SK-N-SH (cell line): ENCODE data around the gene SLC32A1. TPM values are rescaled to one million over a fixed set of nuclear protein-coding genes. Genes with fewer than 3 reads are reported as not detected.
A peak's percentile ranks its signal among the peaks of the same experiment; 100 is the strongest.

Experiments used
- CTCF ChIA-PET: fragments of 300-600, 350-600 bp; formaldehyde crosslinking; extraction: SDS; loops from one replicate; lab custom pipeline; 2021; lab: Yijun Ruan, JAX
- POLR2A ChIA-PET: fragments of 350-600 bp; sonication (Branson Sonifier 250); formaldehyde crosslinking; extraction: SDS; loops from one replicate; lab custom pipeline; 2020; ENCODE audit warnings: antibody characterized with exemption, inconsistent platforms; lab: Yijun Ruan, JAX
- DNase-seq: peaks from one replicate; pipeline ENCODE4 v3.0.0; 2012
- H2AFZ ChIP-seq: fragments of 200-600 bp; sonication (generic); 2 replicates; pipeline ENCODE4 v1.8.1; 2016; ENCODE audit warnings: antibody characterized with exemption, mild to moderate bottlenecking, low read depth
- H3F3A ChIP-seq: fragments of 200-600 bp; sonication (generic); replicated peaks from 2 replicates; pipeline ENCODE3; 2016; ENCODE audit warnings: antibody characterized with exemption, mild to moderate bottlenecking; ENCODE audit not compliant: insufficient read depth
- H3K27ac ChIP-seq, 2 experiments: fragments of 200-500 bp in 1 of 2; fragments of 200-600 bp in 1 of 2; sonication (Bioruptor generic) in 1 of 2; sonication (generic), shearing (Covaris generic) in 1 of 2; 2 replicates each; pipeline versions ENCODE4 v1.5.1 to v1.6.1; 2014 to 2016; ENCODE audit warnings: low read depth in 2 of 2, inconsistent platforms in 1 of 2, low read length in 1 of 2, mild to moderate bottlenecking in 1 of 2, mixed read lengths in 1 of 2
- H3K27me3 ChIP-seq: fragments of 200-600 bp; sonication (generic), shearing (Covaris generic); 2 replicates; pipeline ENCODE4 v1.6.1; 2016; ENCODE audit warnings: mixed run types; ENCODE audit not compliant: insufficient read depth
- H3K36me3 ChIP-seq, 2 experiments: fragments of 200-500 bp in 1 of 2; fragments of 200-600 bp in 1 of 2; sonication (Bioruptor generic) in 1 of 2; sonication (generic) in 1 of 2; replicated peaks in 1 of 2; 2 replicates each; pipeline versions ENCODE3 to v1.5.1; 2014 to 2016; ENCODE audit warnings: low read length in 1 of 2, mild to moderate bottlenecking in 1 of 2; ENCODE audit not compliant: insufficient read depth in 2 of 2, control insufficient read depth in 1 of 2
- H3K4me1 ChIP-seq, 2 experiments: fragments of 200-500 bp in 1 of 2; fragments of 200-600 bp in 1 of 2; sonication (Bioruptor generic) in 1 of 2; sonication (generic), shearing (Covaris generic) in 1 of 2; 2 replicates each; pipeline versions ENCODE4 v1.5.1 to v1.6.1; 2014 to 2016; ENCODE audit warnings: low read depth in 1 of 2, low read length in 1 of 2, mixed run types in 1 of 2; ENCODE audit not compliant: insufficient read depth in 2 of 2, control insufficient read depth in 1 of 2
- H3K4me2 ChIP-seq: fragments of 200-600 bp; sonication (generic), shearing (Covaris generic); 2 replicates; pipeline ENCODE4 v1.6.1; 2017; ENCODE audit warnings: mixed run types
- H3K4me3 ChIP-seq, 2 experiments: fragments of 200-500 bp in 1 of 2; fragments of 200-600 bp in 1 of 2; sonication (Bioruptor generic) in 1 of 2; sonication (generic), shearing (Covaris generic) in 1 of 2; 2 replicates each; pipeline versions ENCODE4 v1.5.1 to v1.8.1; 2014 to 2016; ENCODE audit warnings: low read depth in 2 of 2, inconsistent platforms in 1 of 2, low read length in 1 of 2, mild to moderate bottlenecking in 1 of 2, mixed read lengths in 1 of 2, moderate library complexity in 1 of 2
- H3K79me2 ChIP-seq: fragments of 200-600 bp; sonication (generic); 2 replicates; pipeline ENCODE4 v1.8.1; 2017; ENCODE audit warnings: mild to moderate bottlenecking; ENCODE audit not compliant: insufficient read depth
- H3K9ac ChIP-seq: fragments of 200-600 bp; sonication (generic); 2 replicates; pipeline ENCODE4 v1.6.1; 2017; ENCODE audit warnings: mixed run types
- H3K9me2 ChIP-seq: fragments of 200-600 bp; sonication (generic); 2 replicates; pipeline ENCODE4 v1.6.1; 2017; ENCODE audit warnings: mixed run types
- H3K9me3 ChIP-seq: fragments of 200-600 bp; sonication (generic); 2 replicates; pipeline ENCODE4 v1.6.1; 2017; ENCODE audit warnings: mixed run types, mild to moderate bottlenecking, moderate library complexity
- H4K20me1 ChIP-seq: fragments of 200-600 bp; sonication (generic); 2 replicates; pipeline ENCODE4 v1.6.1; 2017; ENCODE audit warnings: mild to moderate bottlenecking, mixed run types; ENCODE audit not compliant: insufficient read depth
- CHD2 ChIP-seq: fragments of 150-350 bp; IDR thresholded peaks from 2 replicates; pipeline ENCODE4 v1.6.1; 2018; ENCODE audit warnings: low read length; ENCODE audit not compliant: partially characterized antibody
- ELF1 ChIP-seq: IDR thresholded peaks from 2 replicates; pipeline ENCODE4 v1.4.0; 2012
- EP300 ChIP-seq, 2 experiments: IDR thresholded peaks; 2 replicates each; pipeline versions ENCODE4 v1.4.0 to v1.6.1; 2012; ENCODE audit warnings: borderline replicate concordance in 1 of 2, low read depth in 1 of 2, low read length in 1 of 2
- EZH2phosphoT487 ChIP-seq: fragments of 200-600 bp; sonication (generic); IDR thresholded peaks from 2 replicates; pipeline ENCODE4 v1.6.1; 2017; ENCODE audit warnings: low read depth, mixed run types, mild to moderate bottlenecking, antibody characterized with exemption, moderate library complexity, borderline replicate concordance
- FOSL2 ChIP-seq: IDR thresholded peaks from 2 replicates; pipeline ENCODE4 v1.4.0; 2012; ENCODE audit warnings: low read depth, mild to moderate bottlenecking, moderate library complexity, borderline replicate concordance
- FOXJ3 ChIP-seq: sonication (generic); formaldehyde crosslinking; IDR thresholded peaks from 2 replicates; pipeline ENCODE4 v1.5.1; 2020; ENCODE audit warnings: mild to moderate bottlenecking, missing genetic modification reagents
- FOXM1 ChIP-seq: IDR thresholded peaks from 2 replicates; pipeline ENCODE4 v1.4.0; 2012; ENCODE audit warnings: low read depth, mild to moderate bottlenecking
- GATA2 ChIP-seq: sonication (generic); formaldehyde crosslinking; IDR thresholded peaks from 2 replicates; pipeline ENCODE4 v1.5.0; 2020; ENCODE audit warnings: mild to moderate bottlenecking, missing genetic modification reagents
- JUND ChIP-seq: IDR thresholded peaks from 2 replicates; pipeline ENCODE4 v1.4.0; 2012
- MEF2A ChIP-seq: IDR thresholded peaks from 2 replicates; pipeline ENCODE4 v1.4.0; 2012; ENCODE audit warnings: low read depth, borderline replicate concordance
- MXI1 ChIP-seq: IDR thresholded peaks from 2 replicates; pipeline ENCODE4 v1.6.1; 2012; ENCODE audit warnings: mild to moderate bottlenecking, low read depth, low read length, improper control_type of control experiment
- NRF1 ChIP-seq: IDR thresholded peaks from 2 replicates; pipeline ENCODE4 v1.6.1; 2012; ENCODE audit warnings: low read depth, mild to moderate bottlenecking, low read length
- POLR2AphosphoS5 ChIP-seq: IDR thresholded peaks from 2 replicates; pipeline ENCODE4 v1.6.1; 2012; ENCODE audit warnings: low read depth, low read length
- RAD21 ChIP-seq: IDR thresholded peaks from 2 replicates; pipeline ENCODE4 v1.6.1; 2012; ENCODE audit warnings: mild to moderate bottlenecking, low read length
- RCOR1 ChIP-seq: fragments of 150-350 bp; IDR thresholded peaks from 2 replicates; pipeline ENCODE4 v1.6.1; 2017; ENCODE audit warnings: antibody characterized with exemption, low read length
- RFX5 ChIP-seq: IDR thresholded peaks from 2 replicates; pipeline ENCODE4 v1.6.1; 2012; ENCODE audit warnings: mild to moderate bottlenecking, improper control_type of control experiment, low read length
- RXRA ChIP-seq: IDR thresholded peaks from 2 replicates; pipeline ENCODE4 v1.4.0; 2012; ENCODE audit warnings: low read depth, mild to moderate bottlenecking, borderline replicate concordance
- SIN3A ChIP-seq: IDR thresholded peaks from 2 replicates; pipeline ENCODE4 v1.6.1; 2012; ENCODE audit warnings: low read depth, mild to moderate bottlenecking, low read length, moderate library complexity, borderline replicate concordance
- SMC3 ChIP-seq: IDR thresholded peaks from 2 replicates; pipeline ENCODE4 v1.6.1; 2012; ENCODE audit warnings: low read depth, low read length, improper control_type of control experiment
- TCF12 ChIP-seq: IDR thresholded peaks from 2 replicates; pipeline ENCODE4 v1.4.0; 2012
- YY1 ChIP-seq: IDR thresholded peaks from 2 replicates; pipeline ENCODE4 v1.4.0; 2012; ENCODE audit warnings: low read depth, mild to moderate bottlenecking
- WGBS: methylation state at CpG from one replicate; pipeline ENCODE4 v1.1.6; 2017; ENCODE audit warnings: low lambda C conversion rate; 5-methylcytosine and 5-hydroxymethylcytosine counted together
- polyA plus RNA-seq, 3 experiments: library from polyadenylated mRNA; depleted of rRNA; stranded (reverse); fragments of >200 nt; gene quantifications; 2 replicates each; pipeline ENCODE4 v1.2.3, GENCODE V29; 2012
- TF ChIP-seq, protein P1 (sequence below): IDR thresholded peaks from 2 replicates; pipeline ENCODE4; 2012
- TF ChIP-seq, protein P2 (sequence below): IDR thresholded peaks from 2 replicates; pipeline ENCODE4 v1.4.0; 2012; ENCODE audit warnings: low read depth, borderline replicate concordance
- TF ChIP-seq, protein P3 (sequence below): IDR thresholded peaks from 2 replicates; pipeline ENCODE4 v1.6.1; 2012; ENCODE audit warnings: mild to moderate bottlenecking, low read depth, low read length, moderate library complexity
- TF ChIP-seq, protein P4 (sequence below): IDR thresholded peaks from 2 replicates; pipeline ENCODE4 v1.4.0; 2012; ENCODE audit warnings: low read depth
- TF ChIP-seq, protein P5 (sequence below): fragments of 200-600 bp; sonication (generic); IDR thresholded peaks from 2 replicates; pipeline ENCODE4 v1.6.1; 2017; ENCODE audit warnings: antibody characterized with exemption, mild to moderate bottlenecking, moderate library complexity

The SLC32A1 gene
- polyA plus RNA-seq, 1 of the 3 experiments (the other 2 are of a cell fraction) = not detected

DNA sequence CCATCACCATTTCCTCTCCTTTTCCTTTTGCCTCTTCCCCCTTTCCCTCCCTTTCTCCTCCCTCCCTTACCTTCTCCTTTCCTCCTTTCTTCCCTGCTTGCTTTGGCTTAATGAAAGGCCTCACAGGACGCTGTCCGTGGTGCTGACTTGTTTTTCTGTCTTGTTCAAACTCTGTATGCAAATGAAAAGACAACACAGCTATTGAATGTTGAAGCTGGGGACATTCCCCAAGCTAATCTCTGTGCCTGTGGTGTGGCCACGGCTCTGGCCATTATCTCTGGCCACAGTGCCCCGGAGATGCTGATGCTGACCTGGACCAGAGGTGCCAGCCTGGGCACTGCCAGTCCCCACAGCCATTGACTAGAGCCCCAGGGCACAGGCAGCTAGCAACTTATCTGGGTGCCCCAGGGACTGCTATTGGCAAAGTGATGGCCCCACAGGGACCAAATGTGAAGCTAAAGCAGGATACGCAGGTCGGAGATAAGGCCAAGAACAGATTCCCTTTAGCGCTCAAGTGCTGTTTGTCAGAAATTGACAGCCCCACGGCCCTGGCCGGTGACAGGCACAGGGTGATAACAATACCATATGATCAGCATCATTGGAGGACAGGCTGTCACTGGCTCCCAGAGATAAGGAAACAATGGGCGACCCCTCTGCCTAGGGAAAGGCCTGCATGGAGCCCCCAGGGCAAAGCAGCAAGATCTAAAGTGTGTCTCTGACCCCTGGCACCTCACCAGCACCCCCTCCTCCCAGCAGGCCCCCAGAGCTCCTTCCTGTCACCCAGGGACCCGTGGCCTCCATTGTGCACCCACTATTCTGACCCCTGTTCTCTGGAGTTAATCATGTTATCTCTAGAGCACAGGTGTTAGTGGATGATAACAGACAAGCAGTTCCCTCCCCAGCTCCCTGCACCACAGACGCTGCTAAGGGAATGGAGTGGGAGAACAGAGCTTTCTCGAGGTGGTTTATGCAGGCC, 31.6 kb upstream of the SLC32A1 start:
- Histone ChIP-seq H3K4me3 (no peak overlapping the region), H3K27me3 (no peaks in the 10 kb centered on the region), H3K27ac (peak overlapping the region in 1 of 2 experiments; percentile 58; a peak in 2 of 4 replicates), H4K20me1 (no peaks in the 10 kb centered on the region), H3K4me2 (no peak overlapping the region), H3K9ac (no peak overlapping the region), H3K9me3 (no peaks in the 10 kb centered on the region), H3K9me2 (no peaks in the 10 kb centered on the region), H3K4me1 (peaks cover 0 to 20% of the 10 kb centered on the region in 2 experiments; a peak in 1 of 4 replicates), H3K79me2 (no peaks in the 10 kb centered on the region), H2AFZ (no peak overlapping the region), H3K36me3 (no peaks in the 10 kb centered on the region), H3F3A (no peaks in the 10 kb centered on the region)
- WGBS = 3% methylated on average over 12 of the region's 13 CpGs
- peak; percentile 73 for DNase-seq
- ChIA-PET CTCF (interaction anchor here (0.7 to 6.2 kb wide), 16 partner anchors 11 to 58 kb away, joined by 3 to 47 read pairs (median 4); partner anchors contain the start of gene SLC32A1), POLR2A (interaction anchor here (0.9 to 1.1 kb wide), 4 partner anchors 14 to 182 kb away, joined by 3 to 7 read pairs (median 4); no protein-coding TSS in a partner anchor)
- TF ChIP-seq, protein P1, sequence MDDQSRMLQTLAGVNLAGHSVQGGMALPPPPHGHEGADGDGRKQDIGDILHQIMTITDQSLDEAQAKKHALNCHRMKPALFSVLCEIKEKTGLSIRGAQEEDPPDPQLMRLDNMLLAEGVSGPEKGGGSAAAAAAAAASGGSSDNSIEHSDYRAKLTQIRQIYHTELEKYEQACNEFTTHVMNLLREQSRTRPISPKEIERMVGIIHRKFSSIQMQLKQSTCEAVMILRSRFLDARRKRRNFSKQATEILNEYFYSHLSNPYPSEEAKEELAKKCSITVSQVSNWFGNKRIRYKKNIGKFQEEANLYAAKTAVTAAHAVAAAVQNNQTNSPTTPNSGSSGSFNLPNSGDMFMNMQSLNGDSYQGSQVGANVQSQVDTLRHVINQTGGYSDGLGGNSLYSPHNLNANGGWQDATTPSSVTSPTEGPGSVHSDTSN = no peak
- TF ChIP-seq TCF12 = peak; percentile 43; the same call in 1 of the 2 replicates
- TF ChIP-seq RXRA = no peak
- TF ChIP-seq, protein P2, sequence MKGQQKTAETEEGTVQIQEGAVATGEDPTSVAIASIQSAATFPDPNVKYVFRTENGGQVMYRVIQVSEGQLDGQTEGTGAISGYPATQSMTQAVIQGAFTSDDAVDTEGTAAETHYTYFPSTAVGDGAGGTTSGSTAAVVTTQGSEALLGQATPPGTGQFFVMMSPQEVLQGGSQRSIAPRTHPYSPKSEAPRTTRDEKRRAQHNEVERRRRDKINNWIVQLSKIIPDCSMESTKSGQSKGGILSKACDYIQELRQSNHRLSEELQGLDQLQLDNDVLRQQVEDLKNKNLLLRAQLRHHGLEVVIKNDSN = no peak
- no peak for TF ChIP-seq RAD21
- TF ChIP-seq MEF2A = no peak
- no peak for TF ChIP-seq NRF1
- no peak for TF ChIP-seq POLR2AphosphoS5
- TF ChIP-seq RFX5 = no peak
- TF ChIP-seq SIN3A = no peak
- TF ChIP-seq EP300 (IDR thresholded peaks at IDR 0.05; ENCODE audit: borderline replicate concordance in 1 of 2, low read depth in 1 of 2, low read length in 1 of 2) = peak in 1 of 2 experiments; percentile 75; a peak in 2 of 4 replicates
- no peak for TF ChIP-seq JUND
- TF ChIP-seq, protein P3, sequence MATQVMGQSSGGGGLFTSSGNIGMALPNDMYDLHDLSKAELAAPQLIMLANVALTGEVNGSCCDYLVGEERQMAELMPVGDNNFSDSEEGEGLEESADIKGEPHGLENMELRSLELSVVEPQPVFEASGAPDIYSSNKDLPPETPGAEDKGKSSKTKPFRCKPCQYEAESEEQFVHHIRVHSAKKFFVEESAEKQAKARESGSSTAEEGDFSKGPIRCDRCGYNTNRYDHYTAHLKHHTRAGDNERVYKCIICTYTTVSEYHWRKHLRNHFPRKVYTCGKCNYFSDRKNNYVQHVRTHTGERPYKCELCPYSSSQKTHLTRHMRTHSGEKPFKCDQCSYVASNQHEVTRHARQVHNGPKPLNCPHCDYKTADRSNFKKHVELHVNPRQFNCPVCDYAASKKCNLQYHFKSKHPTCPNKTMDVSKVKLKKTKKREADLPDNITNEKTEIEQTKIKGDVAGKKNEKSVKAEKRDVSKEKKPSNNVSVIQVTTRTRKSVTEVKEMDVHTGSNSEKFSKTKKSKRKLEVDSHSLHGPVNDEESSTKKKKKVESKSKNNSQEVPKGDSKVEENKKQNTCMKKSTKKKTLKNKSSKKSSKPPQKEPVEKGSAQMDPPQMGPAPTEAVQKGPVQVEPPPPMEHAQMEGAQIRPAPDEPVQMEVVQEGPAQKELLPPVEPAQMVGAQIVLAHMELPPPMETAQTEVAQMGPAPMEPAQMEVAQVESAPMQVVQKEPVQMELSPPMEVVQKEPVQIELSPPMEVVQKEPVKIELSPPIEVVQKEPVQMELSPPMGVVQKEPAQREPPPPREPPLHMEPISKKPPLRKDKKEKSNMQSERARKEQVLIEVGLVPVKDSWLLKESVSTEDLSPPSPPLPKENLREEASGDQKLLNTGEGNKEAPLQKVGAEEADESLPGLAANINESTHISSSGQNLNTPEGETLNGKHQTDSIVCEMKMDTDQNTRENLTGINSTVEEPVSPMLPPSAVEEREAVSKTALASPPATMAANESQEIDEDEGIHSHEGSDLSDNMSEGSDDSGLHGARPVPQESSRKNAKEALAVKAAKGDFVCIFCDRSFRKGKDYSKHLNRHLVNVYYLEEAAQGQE = peak; percentile 98
- TF ChIP-seq YY1 = no peak
- TF ChIP-seq, protein P4, sequence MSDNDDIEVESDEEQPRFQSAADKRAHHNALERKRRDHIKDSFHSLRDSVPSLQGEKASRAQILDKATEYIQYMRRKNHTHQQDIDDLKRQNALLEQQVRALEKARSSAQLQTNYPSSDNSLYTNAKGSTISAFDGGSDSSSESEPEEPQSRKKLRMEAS = no peak
- TF ChIP-seq RCOR1 = peak; percentile 31
- TF ChIP-seq SMC3 = no peak
- peak; percentile 98 for TF ChIP-seq GATA2 (CRISPR knock-in tag)
- TF ChIP-seq ELF1 = no peak
- TF ChIP-seq, protein P5, sequence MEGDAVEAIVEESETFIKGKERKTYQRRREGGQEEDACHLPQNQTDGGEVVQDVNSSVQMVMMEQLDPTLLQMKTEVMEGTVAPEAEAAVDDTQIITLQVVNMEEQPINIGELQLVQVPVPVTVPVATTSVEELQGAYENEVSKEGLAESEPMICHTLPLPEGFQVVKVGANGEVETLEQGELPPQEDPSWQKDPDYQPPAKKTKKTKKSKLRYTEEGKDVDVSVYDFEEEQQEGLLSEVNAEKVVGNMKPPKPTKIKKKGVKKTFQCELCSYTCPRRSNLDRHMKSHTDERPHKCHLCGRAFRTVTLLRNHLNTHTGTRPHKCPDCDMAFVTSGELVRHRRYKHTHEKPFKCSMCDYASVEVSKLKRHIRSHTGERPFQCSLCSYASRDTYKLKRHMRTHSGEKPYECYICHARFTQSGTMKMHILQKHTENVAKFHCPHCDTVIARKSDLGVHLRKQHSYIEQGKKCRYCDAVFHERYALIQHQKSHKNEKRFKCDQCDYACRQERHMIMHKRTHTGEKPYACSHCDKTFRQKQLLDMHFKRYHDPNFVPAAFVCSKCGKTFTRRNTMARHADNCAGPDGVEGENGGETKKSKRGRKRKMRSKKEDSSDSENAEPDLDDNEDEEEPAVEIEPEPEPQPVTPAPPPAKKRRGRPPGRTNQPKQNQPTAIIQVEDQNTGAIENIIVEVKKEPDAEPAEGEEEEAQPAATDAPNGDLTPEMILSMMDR = no peak
- no peak for TF ChIP-seq EZH2phosphoT487
- TF ChIP-seq CHD2 = peak; percentile 23
- TF ChIP-seq MXI1 = peak; percentile 55; the same call in 1 of the 2 replicates
- peak; percentile 91 for TF ChIP-seq FOXJ3 (CRISPR knock-in tag)
- no peak for TF ChIP-seq FOSL2
- no peak for TF ChIP-seq FOXM1
